ENCODE measurements around the gene OXCT2. TPM values are rescaled to one million over a fixed set of nuclear protein-coding genes. Genes with fewer than 3 reads are reported as not detected.

OXCT2 gene
- total and polyA plus RNA-seq, 2 experiments from 2014 or later = 0.25 to 1.8 TPM

DNA sequence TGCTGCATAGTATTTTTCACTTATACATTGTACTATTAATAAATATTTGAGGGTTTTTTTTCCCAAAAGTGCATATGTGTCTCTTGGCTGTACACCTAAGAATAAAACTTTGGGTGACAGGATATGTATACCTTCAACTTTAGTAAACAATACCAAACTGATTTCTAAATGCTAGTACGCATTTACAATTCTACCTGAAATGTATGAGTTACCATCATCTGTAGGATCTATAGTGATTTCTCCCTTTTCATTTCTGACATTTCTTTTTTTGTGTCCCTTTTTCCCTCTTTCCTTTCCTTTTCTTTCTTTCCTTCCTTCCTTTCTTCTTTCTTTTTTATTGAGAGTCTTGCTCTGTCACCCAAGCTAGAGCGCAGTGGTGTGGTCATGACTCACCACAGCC lies 34.2 kb upstream of the OXCT2 start:
- no peaks in the 10 kb centered on the region for H3K36me3 ChIP-seq (replicated peaks; ENCODE audit: insufficient read depth, low read depth)
- H3K4me3 ChIP-seq = no peak overlapping the region
- H3K27me3 ChIP-seq = no peaks in the 10 kb centered on the region
- H3K9me3 ChIP-seq (ENCODE audit: low read depth) = no peaks in the 10 kb centered on the region
- no peak for DNase-seq (ENCODE audit: low spot score)
- no peaks in the 10 kb centered on the region for H3K9me2 ChIP-seq (replicated peaks; ENCODE audit: insufficient read depth)
- TF ChIP-seq EZH2 (IDR thresholded peaks at IDR 0.05; ENCODE audit: borderline replicate concordance) (no peak), EZH2phosphoT487 (IDR thresholded peaks at IDR 0.05; ENCODE audit: low read depth, severe bottlenecking, unreplicated experiment) (no peak)
- TF ChIP-seq, protein P1, sequence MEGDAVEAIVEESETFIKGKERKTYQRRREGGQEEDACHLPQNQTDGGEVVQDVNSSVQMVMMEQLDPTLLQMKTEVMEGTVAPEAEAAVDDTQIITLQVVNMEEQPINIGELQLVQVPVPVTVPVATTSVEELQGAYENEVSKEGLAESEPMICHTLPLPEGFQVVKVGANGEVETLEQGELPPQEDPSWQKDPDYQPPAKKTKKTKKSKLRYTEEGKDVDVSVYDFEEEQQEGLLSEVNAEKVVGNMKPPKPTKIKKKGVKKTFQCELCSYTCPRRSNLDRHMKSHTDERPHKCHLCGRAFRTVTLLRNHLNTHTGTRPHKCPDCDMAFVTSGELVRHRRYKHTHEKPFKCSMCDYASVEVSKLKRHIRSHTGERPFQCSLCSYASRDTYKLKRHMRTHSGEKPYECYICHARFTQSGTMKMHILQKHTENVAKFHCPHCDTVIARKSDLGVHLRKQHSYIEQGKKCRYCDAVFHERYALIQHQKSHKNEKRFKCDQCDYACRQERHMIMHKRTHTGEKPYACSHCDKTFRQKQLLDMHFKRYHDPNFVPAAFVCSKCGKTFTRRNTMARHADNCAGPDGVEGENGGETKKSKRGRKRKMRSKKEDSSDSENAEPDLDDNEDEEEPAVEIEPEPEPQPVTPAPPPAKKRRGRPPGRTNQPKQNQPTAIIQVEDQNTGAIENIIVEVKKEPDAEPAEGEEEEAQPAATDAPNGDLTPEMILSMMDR (IDR thresholded peaks at IDR 0.05; ENCODE audit: poor library complexity) = no peak
- peaks cover 2% of the 10 kb centered on the region for H3K4me1 ChIP-seq (ENCODE audit: insufficient read depth)
- no peak overlapping the region for H2AFZ ChIP-seq
- H3K79me2 ChIP-seq = no peaks in the 10 kb centered on the region
- 97% methylated on average over 2 of the region's 2 CpGs for WGBS (ENCODE audit: low lambda C conversion rate, missing lambda C conversion rate)
- no peak overlapping the region for H3K4me2 ChIP-seq
- H3K27ac ChIP-seq = no peak overlapping the region
- no peaks in the 10 kb centered on the region for H4K20me1 ChIP-seq (ENCODE audit: insufficient read depth, poor library complexity, severe bottlenecking)

- no peak overlapping the region for H3K4me3 ChIP-seq
- no peak for DNase-seq (ENCODE audit: low spot score)
- peaks cover 2% of the 10 kb centered on the region for H3K4me1 ChIP-seq (ENCODE audit: insufficient read depth)
- H3K4me2 ChIP-seq = no peak overlapping the region
- H3K27ac ChIP-seq = no peak overlapping the region
- 88% methylated on average over 14 of the region's 14 CpGs for WGBS (ENCODE audit: low lambda C conversion rate, missing lambda C conversion rate)
- no peaks in the 10 kb centered on the region for H3K9me2 ChIP-seq (replicated peaks; ENCODE audit: insufficient read depth)
- no peaks in the 10 kb centered on the region for H3K79me2 ChIP-seq
- no peaks in the 10 kb centered on the region for H4K20me1 ChIP-seq (ENCODE audit: insufficient read depth, poor library complexity, severe bottlenecking)
- TF ChIP-seq, protein P1 (IDR thresholded peaks at IDR 0.05; ENCODE audit: poor library complexity) = no peak
- TF ChIP-seq EZH2 (IDR thresholded peaks at IDR 0.05; ENCODE audit: borderline replicate concordance) (no peak), EZH2phosphoT487 (IDR thresholded peaks at IDR 0.05; ENCODE audit: low read depth, severe bottlenecking, unreplicated experiment) (no peak)
- H3K27me3 ChIP-seq = no peaks in the 10 kb centered on the region
- no peaks in the 10 kb centered on the region for H3K9me3 ChIP-seq (ENCODE audit: low read depth)
- no peaks in the 10 kb centered on the region for H3K36me3 ChIP-seq (replicated peaks; ENCODE audit: insufficient read depth, low read depth)
- no peak overlapping the region for H2AFZ ChIP-seq
Observed at GRCh38 chr1:39802496-39803260, 31.5 kb upstream of the OXCT2 start.

- 81% methylated on average over 3 of the region's 3 CpGs for WGBS (ENCODE audit: low lambda C conversion rate, missing lambda C conversion rate)
Observed at GRCh38 chr1:39800471-39800835, 29.3 kb upstream of the OXCT2 start.

More at GRCh38 chr1:39800471-39800835, 29.3 kb upstream of the OXCT2 start:
- H3K9me3 ChIP-seq (ENCODE audit: low read depth) = no peaks in the 10 kb centered on the region
- no peak overlapping the region for H3K4me3 ChIP-seq
- H3K27ac ChIP-seq = peak overlapping the region; percentile 14
- DNase-seq (ENCODE audit: low spot score) = no peak
- peaks cover 2% of the 10 kb centered on the region for H3K4me1 ChIP-seq (ENCODE audit: insufficient read depth)
- H3K36me3 ChIP-seq (replicated peaks; ENCODE audit: insufficient read depth, low read depth) = no peaks in the 10 kb centered on the region
- H3K79me2 ChIP-seq = no peaks in the 10 kb centered on the region
- no peak overlapping the region for H2AFZ ChIP-seq
- H3K9me2 ChIP-seq (replicated peaks; ENCODE audit: insufficient read depth) = no peaks in the 10 kb centered on the region
- H3K4me2 ChIP-seq = no peak overlapping the region
- TF ChIP-seq EZH2 (IDR thresholded peaks at IDR 0.05; ENCODE audit: borderline replicate concordance) (no peak), EZH2phosphoT487 (IDR thresholded peaks at IDR 0.05; ENCODE audit: low read depth, severe bottlenecking, unreplicated experiment) (no peak)
- TF ChIP-seq, protein P1 (IDR thresholded peaks at IDR 0.05; ENCODE audit: poor library complexity) = no peak
- H3K27me3 ChIP-seq = no peaks in the 10 kb centered on the region
- no peaks in the 10 kb centered on the region for H4K20me1 ChIP-seq (ENCODE audit: insufficient read depth, poor library complexity, severe bottlenecking)
